Measurements from ENCODE around the gene ACTR2. TPM values are rescaled to one million over a fixed set of nuclear protein-coding genes. Genes with fewer than 3 reads are reported as not detected.
"Not testable (repeated sequence)": the region's sequence is repeated elsewhere in the genome, so short reads cannot be mapped to it uniquely, and the experiment has no call there.

Gene ACTR2
- total RNA-seq, 1 donor = 86.1 TPM

GRCh38 chr2:65214361-65214760 lies 13.3 kb upstream of the ACTR2 start:
- H3K4me1 ChIP-seq (ENCODE audit: insufficient read depth, low read length) = no peaks in the 10 kb centered on the region
- no peaks in the 10 kb centered on the region for H3K27me3 ChIP-seq (ENCODE audit: insufficient read depth, low read length)
- H3K9me3 ChIP-seq (ENCODE audit: low read depth, low read length) = no peaks in the 10 kb centered on the region
- H3K4me3 ChIP-seq (ENCODE audit: low read length) = no peak overlapping the region

GRCh38 chr2:65214843-65215242 lies 12.8 kb upstream of the ACTR2 start:
- Histone ChIP-seq H3K4me3 (ENCODE audit: low read length) (no peak overlapping the region), H3K27me3 (ENCODE audit: insufficient read depth, low read length) (no peaks in the 10 kb centered on the region), H3K4me1 (ENCODE audit: insufficient read depth, low read length) (no peaks in the 10 kb centered on the region), H3K9me3 (ENCODE audit: low read depth, low read length) (no peaks in the 10 kb centered on the region)

GRCh38 chr2:65215946-65216345 lies 11.7 kb upstream of the ACTR2 start:
- Histone ChIP-seq H3K9me3 (ENCODE audit: low read depth, low read length) (no peaks in the 10 kb centered on the region), H3K4me1 (ENCODE audit: insufficient read depth, low read length) (no peaks in the 10 kb centered on the region), H3K4me3 (ENCODE audit: low read length) (no peak overlapping the region), H3K27me3 (ENCODE audit: insufficient read depth, low read length) (no peaks in the 10 kb centered on the region)

GRCh38 chr2:65220432-65221131 lies 7.0 kb upstream of the ACTR2 start:
- H3K9me3 ChIP-seq (ENCODE audit: low read depth, low read length) = no peaks in the 10 kb centered on the region

GRCh38 chr2:65221275-65221674 lies 6.4 kb upstream of the ACTR2 start:
- not testable (repeated sequence) for H3K4me3 ChIP-seq (ENCODE audit: low read length); H3K9me3 ChIP-seq (ENCODE audit: low read depth, low read length); H3K27me3 ChIP-seq (ENCODE audit: insufficient read depth, low read length); H3K4me1 ChIP-seq (ENCODE audit: insufficient read depth, low read length)

More at GRCh38 chr2:65220432-65221131, 7.0 kb upstream of the ACTR2 start:
- H3K4me1 ChIP-seq (ENCODE audit: insufficient read depth, low read length) = no peaks in the 10 kb centered on the region
- H3K4me3 ChIP-seq (ENCODE audit: low read length) = no peak overlapping the region
- H3K27me3 ChIP-seq (ENCODE audit: insufficient read depth, low read length) = no peaks in the 10 kb centered on the region

GRCh38 chr2:65227020-65227455 lies 593 bp upstream of the ACTR2 start:
- Histone ChIP-seq H3K4me1 (ENCODE audit: insufficient read depth, low read length) (peaks cover 37% of the 10 kb centered on the region), H3K9me3 (ENCODE audit: low read depth, low read length) (no peaks in the 10 kb centered on the region), H3K27me3 (ENCODE audit: insufficient read depth, low read length) (no peaks in the 10 kb centered on the region), H3K4me3 (ENCODE audit: low read length) (peak overlapping the region; percentile 99)

GRCh38 chr2:65228263-65228750 lies 676 bp downstream of the ACTR2 start:
- Histone ChIP-seq H3K27me3 (ENCODE audit: insufficient read depth, low read length) (no peaks in the 10 kb centered on the region), H3K9me3 (ENCODE audit: low read depth, low read length) (no peaks in the 10 kb centered on the region), H3K4me3 (ENCODE audit: low read length) (peak overlapping the region; percentile 99), H3K4me1 (ENCODE audit: insufficient read depth, low read length) (peaks cover 46% of the 10 kb centered on the region)

GRCh38 chr2:65231121-65231520 lies 3.5 kb downstream of the ACTR2 start:
- Histone ChIP-seq H3K4me3 (ENCODE audit: low read length) (no peak overlapping the region), H3K4me1 (ENCODE audit: insufficient read depth, low read length) (peaks cover 68% of the 10 kb centered on the region), H3K9me3 (ENCODE audit: low read depth, low read length) (no peaks in the 10 kb centered on the region), H3K27me3 (ENCODE audit: insufficient read depth, low read length) (no peaks in the 10 kb centered on the region)

GRCh38 chr2:65231892-65232477 lies 4.4 kb downstream of the ACTR2 start:
- Histone ChIP-seq H3K9me3 (ENCODE audit: low read depth, low read length) (no peaks in the 10 kb centered on the region), H3K4me1 (ENCODE audit: insufficient read depth, low read length) (peaks cover 70% of the 10 kb centered on the region), H3K4me3 (ENCODE audit: low read length) (no peak overlapping the region), H3K27me3 (ENCODE audit: insufficient read depth, low read length) (no peaks in the 10 kb centered on the region)

GRCh38 chr2:65232636-65233035 lies 5.0 kb downstream of the ACTR2 start:
- H3K9me3 ChIP-seq (ENCODE audit: low read depth, low read length) = no peaks in the 10 kb centered on the region
- H3K27me3 ChIP-seq (ENCODE audit: insufficient read depth, low read length) = no peaks in the 10 kb centered on the region
- H3K4me3 ChIP-seq (ENCODE audit: low read length) = no peak overlapping the region
- H3K4me1 ChIP-seq (ENCODE audit: insufficient read depth, low read length) = peaks cover 74% of the 10 kb centered on the region

- H3K4me1 ChIP-seq (ENCODE audit: insufficient read depth, low read length) = peaks cover 30% of the 10 kb centered on the region
- no peak overlapping the region for H3K4me3 ChIP-seq (ENCODE audit: low read length)
- H3K27me3 ChIP-seq (ENCODE audit: insufficient read depth, low read length) = no peaks in the 10 kb centered on the region
- no peaks in the 10 kb centered on the region for H3K9me3 ChIP-seq (ENCODE audit: low read depth, low read length)
Measured at GRCh38 chr2:65240657-65241056, 13.0 kb downstream of the ACTR2 start.

GRCh38 chr2:65244452-65244851 lies 16.8 kb downstream of the ACTR2 start:
- H3K4me3 ChIP-seq (ENCODE audit: low read length); H3K9me3 ChIP-seq (ENCODE audit: low read depth, low read length); H3K4me1 ChIP-seq (ENCODE audit: insufficient read depth, low read length); H3K27me3 ChIP-seq (ENCODE audit: insufficient read depth, low read length): not testable (repeated sequence)

- Histone ChIP-seq H3K9me3 (ENCODE audit: low read depth, low read length) (no peaks in the 10 kb centered on the region), H3K4me1 (ENCODE audit: insufficient read depth, low read length) (no peaks in the 10 kb centered on the region), H3K27me3 (ENCODE audit: insufficient read depth, low read length) (no peaks in the 10 kb centered on the region), H3K4me3 (ENCODE audit: low read length) (no peak overlapping the region)
Measured at GRCh38 chr2:65252640-65253039, 25.0 kb downstream of the ACTR2 start.

GRCh38 chr2:65255356-65255755 lies 27.7 kb downstream of the ACTR2 start:
- H3K4me1 ChIP-seq (ENCODE audit: insufficient read depth, low read length) = no peaks in the 10 kb centered on the region
- no peak overlapping the region for H3K4me3 ChIP-seq (ENCODE audit: low read length)
- no peaks in the 10 kb centered on the region for H3K9me3 ChIP-seq (ENCODE audit: low read depth, low read length)
- no peaks in the 10 kb centered on the region for H3K27me3 ChIP-seq (ENCODE audit: insufficient read depth, low read length)

- H3K27me3 ChIP-seq (ENCODE audit: insufficient read depth, low read length) = no peaks in the 10 kb centered on the region
- H3K9me3 ChIP-seq (ENCODE audit: low read depth, low read length) = no peaks in the 10 kb centered on the region
Measured at GRCh38 chr2:65256054-65256453, 28.4 kb downstream of the ACTR2 start.

GRCh38 chr2:65257866-65258265 lies 30.2 kb downstream of the ACTR2 start:
- H3K27me3 ChIP-seq (ENCODE audit: insufficient read depth, low read length); H3K4me1 ChIP-seq (ENCODE audit: insufficient read depth, low read length); H3K9me3 ChIP-seq (ENCODE audit: low read depth, low read length); H3K4me3 ChIP-seq (ENCODE audit: low read length): not testable (repeated sequence)

More at GRCh38 chr2:65256054-65256453, 28.4 kb downstream of the ACTR2 start:
- Histone ChIP-seq H3K4me3 (ENCODE audit: low read length) (no peak overlapping the region), H3K4me1 (ENCODE audit: insufficient read depth, low read length) (no peaks in the 10 kb centered on the region)

Data from mononuclear cell (primary cell).